HG02763 (cell line): ENCODE results near the gene SUCLG2.

Experiments used
- ATAC-seq: cut with Tn5 transposase; IDR thresholded peaks from one replicate; pipeline ENCODE4 v1.9.1; 2021; ENCODE audit warnings: mild to moderate bottlenecking, moderate library complexity; ENCODE audit not compliant: unreplicated experiment

Gene SUCLG2

DNA sequence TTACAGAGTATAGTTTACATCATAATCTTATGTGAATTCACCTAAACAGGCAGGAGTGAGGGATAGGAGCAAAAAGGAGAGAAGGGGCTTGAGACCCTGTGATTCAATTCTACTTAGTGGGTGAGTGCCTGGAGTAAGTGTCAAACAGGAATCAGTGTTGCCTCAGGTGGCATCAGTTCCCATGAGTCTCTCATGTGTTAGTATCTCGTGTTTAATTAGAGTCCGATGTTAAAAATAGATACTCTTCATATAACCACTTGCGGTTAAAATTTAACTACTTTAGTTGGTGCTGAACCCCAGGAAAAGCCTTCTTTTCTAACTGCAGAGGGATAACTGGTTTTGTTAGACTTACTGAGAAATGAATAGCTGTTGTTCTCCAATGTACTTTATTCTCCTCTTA is 251.5 kb downstream of the SUCLG2 start:
- ATAC-seq, result no peak

GRCh38 chr3:67401921-67402320 is 252.5 kb downstream of the SUCLG2 start:
- ATAC-seq, result no peak

DNA sequence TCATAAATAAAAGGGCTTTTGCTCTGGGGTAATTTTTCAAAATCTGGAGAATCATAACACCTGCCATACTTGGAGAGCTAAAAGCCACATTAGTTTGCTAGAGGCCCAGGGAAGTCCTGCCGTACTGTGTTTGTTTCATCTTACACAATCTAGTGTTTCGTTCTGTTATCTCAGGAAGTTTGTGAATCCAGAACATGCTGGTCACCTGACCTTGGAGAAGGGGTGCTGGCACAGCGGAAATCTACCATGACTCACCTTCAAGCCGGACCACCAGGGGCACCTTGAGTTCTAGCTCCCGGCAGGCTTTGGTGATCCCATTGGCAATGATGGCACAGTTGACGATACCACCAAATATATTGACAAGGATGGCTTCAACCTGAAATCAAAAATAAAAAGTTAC is 253.9 kb downstream of the SUCLG2 start:
- no peak for ATAC-seq

- ATAC-seq, result peak; percentile 90
These were observed 265.2 kb downstream of the SUCLG2 start for GRCh38 chr3:67389176-67389575.

GRCh38 chr3:67388738-67389137 is 265.7 kb downstream of the SUCLG2 start:
- ATAC-seq, result no peak

DNA sequence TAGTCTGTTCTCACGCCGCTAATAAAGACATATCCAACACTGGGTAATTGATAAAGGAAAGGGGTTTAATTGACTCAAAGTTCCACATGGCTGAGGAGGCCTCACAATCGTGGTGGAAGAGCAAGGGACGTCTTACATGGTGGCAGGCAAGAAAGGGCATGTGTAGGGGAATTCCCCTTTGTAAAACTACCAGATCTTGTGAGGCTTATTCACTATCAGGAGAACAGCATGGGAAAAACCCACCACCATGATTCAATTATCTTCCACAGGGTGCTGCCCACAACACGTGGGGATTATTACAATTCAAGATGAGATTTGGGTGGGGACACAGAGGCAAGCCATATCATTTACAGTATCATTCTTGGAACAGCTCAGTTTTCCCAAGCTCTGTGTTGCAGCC is 268.0 kb downstream of the SUCLG2 start:
- ATAC-seq, result no peak

DNA sequence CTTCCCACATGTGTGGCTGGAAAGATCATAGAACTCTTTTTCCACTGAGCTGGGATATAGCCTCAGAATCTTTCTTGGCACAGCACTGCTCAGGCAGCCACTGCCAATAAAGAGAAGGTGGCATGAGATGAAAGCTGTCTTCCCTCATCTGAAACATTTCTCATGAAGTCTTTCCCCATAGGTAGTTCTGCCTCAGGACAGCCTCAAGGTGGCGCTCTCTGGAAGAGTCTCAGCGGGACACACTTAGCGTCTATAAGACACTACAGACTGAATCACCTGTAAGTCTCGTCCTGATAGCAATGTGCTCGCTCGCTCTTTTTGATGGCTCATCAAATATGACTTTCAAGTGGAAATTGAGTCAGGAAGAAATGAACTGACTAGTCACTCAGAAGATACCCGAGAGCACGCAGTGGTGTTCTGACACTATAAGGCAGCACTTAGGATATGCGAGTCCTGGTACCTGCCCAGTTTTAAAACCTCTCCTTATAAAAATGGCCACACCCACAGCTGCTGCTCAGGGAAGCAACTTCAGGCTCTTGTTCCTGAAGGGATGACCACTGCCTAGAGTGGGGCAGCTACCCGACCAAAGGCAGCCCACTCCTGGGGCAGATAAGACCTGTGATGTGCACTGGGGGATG is 269.5 kb downstream of the SUCLG2 start:
- no peak for ATAC-seq

- no peak for ATAC-seq
These were observed 270.4 kb downstream of the SUCLG2 start for GRCh38 chr3:67384016-67384415.

DNA sequence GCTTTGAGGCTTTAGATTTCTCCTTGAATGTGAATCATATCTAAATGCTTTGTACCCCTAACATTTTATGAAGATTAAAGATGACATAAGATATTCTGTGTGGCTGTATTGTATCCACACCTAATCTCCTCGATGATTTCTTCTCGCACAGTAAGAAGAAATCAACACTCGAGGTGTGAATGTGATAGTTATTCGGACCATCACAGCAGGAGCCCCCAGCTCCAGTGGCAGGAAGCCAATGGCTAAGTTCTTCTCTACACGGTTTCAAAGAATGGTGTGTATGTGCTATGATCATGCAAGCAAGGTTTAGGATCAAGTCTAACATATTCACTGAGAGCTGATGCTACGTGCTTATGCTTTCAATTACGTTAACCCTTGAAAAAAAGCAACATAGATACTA is 271.0 kb downstream of the SUCLG2 start:
- ATAC-seq, result no peak

DNA sequence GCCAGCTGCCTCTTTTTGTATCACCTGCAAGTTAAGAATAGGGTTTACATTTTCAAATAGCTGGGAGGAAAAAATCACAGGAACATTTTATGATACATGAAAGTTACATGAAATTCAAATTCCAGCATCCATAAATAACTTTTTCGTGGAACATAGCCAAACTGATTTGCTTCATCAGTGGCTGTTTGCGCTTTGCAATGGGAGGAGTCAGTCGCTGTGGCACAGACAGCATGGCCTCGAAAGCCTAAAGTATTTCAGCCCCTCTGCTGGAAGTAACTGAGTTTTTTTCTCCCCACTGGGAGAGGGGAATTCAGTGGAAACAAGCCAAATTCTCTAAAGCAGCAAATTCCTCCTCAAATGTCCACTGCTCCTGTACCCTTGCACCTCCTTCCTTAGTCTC is 271.9 kb downstream of the SUCLG2 start:
- ATAC-seq, result no peak

- ATAC-seq, result no peak
These were observed 272.6 kb downstream of the SUCLG2 start for GRCh38 chr3:67381667-67382272.

- ATAC-seq, result no peak
These were observed 274.3 kb downstream of the SUCLG2 start for GRCh38 chr3:67380118-67380517.

- no peak for ATAC-seq
These were observed 277.1 kb downstream of the SUCLG2 start for GRCh38 chr3:67377299-67377698.

DNA sequence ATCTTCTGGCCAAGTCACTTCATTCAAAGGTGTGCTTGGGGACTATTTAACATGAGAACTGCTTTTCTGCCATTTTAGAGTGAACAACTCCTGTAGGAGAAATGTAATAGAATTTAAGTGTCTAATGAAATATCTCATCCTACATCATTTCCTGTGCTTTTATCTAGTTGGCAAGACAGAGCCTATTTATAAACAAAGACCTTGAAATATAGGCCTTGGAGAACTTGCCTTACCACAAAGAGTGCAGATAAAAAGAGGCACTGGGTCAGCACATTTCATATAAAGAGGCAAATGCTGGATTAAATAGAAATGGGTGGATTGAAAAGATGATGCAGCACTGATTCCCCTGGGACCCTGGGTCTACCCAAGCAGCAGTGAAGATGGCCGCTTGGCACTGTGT is 278.0 kb downstream of the SUCLG2 start:
- ATAC-seq, result no peak

GRCh38 chr3:67375976-67376375 is 278.4 kb downstream of the SUCLG2 start:
- ATAC-seq, result no peak

DNA sequence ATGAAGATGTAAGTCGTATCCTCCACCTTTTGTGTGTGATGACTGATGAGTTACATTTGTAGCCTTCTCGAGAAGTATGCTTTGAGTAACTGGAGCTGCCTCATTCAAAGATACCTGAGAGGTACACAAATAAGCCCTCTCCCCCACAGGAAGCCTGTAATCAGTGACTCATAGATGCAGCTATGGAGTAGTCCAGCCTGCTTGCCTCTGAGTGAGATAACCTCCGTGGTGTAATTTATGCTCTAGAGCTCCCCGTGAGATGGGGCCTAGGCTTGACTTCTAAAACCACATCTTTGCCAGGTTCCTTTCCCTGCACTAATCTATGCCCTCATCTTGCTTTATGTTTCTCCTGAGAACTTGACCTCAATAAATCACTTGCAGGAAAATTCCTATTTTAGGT is 291.7 kb downstream of the SUCLG2 start:
- ATAC-seq, result no peak

GRCh38 chr3:67361770-67362169 is 292.6 kb downstream of the SUCLG2 start:
- no peak for ATAC-seq

GRCh38 chr3:67361323-67361722 is 293.1 kb downstream of the SUCLG2 start:
- no peak for ATAC-seq

DNA sequence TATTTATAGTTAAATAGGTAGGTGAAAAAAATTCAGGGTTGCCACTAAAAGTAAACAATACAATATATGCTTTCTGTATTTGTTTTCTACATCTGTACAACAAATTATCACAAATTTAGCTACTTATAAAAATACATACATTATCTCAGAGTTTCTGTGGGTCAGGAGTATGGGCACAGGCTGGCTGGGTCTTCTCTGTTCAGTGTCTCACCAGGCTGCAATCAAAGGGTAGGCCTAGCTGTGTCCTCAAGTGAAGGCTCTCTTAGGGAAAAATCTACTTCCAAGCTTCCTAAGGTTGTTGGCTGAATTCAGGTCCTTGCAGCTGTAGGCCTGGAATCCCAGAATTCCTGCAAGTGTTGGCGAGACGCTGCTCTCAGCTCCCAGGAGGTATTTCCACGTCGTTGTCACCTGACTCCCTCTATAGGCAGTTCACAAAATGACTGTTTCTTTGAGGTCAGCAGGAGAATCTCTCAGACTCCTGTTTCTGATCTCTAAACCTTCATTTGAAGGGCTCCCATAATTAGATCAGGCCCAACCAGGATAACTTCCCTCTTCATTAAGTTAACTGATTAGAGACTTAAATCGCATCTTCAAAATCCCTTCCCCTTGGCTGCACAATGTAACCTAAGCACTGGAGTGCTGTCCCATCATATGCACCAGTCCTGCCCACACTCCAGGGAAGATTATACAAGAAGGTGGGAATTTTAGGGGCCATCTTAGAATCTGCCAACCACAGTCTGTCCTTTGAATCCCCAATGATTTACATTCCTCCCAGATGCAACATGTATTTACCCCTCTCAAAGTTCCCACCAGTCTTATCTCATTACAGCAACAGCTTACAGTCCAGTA is 296.6 kb downstream of the SUCLG2 start:
- ATAC-seq, result no peak

- ATAC-seq, result peak; percentile 90
These were observed 304.7 kb downstream of the SUCLG2 start for GRCh38 chr3:67349551-67350174.

- ATAC-seq, result no peak
These were observed 308.3 kb downstream of the SUCLG2 start for GRCh38 chr3:67346081-67346480.

GRCh38 chr3:67335813-67336212 is 318.6 kb downstream of the SUCLG2 start:
- ATAC-seq, result no peak
